Esophagus squamous epithelium (tissue), 5 donors: ENCODE data around the gene TRIM68. TPM values are rescaled to one million over a fixed set of nuclear protein-coding genes. Genes with fewer than 3 reads are reported as not detected.

Experiments used
- DNase-seq: peaks from one replicate; lab custom pipeline; 2025; lab: John Stamatoyannopoulos, UW
- H3K27ac ChIP-seq, 4 donors: fragments of 200-600 bp; sonication (generic); one replicate each; pipeline ENCODE4 v1.5.1; 2016 to 2019; ENCODE audit warnings: mild to moderate bottlenecking in 1 of 4
- H3K27me3 ChIP-seq, 4 donors: fragments of 200-600 bp; sonication (generic); 1 replicate in 3 of 4; 2 replicates in 1 of 4; pipeline versions ENCODE4 v1.5.1 to v1.6.0; 2017 to 2021; ENCODE audit warnings: antibody characterized with exemption in 1 of 4
- H3K36me3 ChIP-seq, 3 donors: fragments of 200-600 bp; sonication (generic); one replicate each; pipeline ENCODE4 v1.5.1; 2016 to 2019
- H3K4me1 ChIP-seq, 3 donors: fragments of 200-600 bp; sonication (generic); one replicate each; pipeline ENCODE4 v1.5.1; 2017 to 2019
- H3K4me3 ChIP-seq, 4 donors: fragments of 200-600 bp; sonication (generic); 1 replicate in 3 of 4; 2 replicates in 1 of 4; pipeline ENCODE4 v1.5.1; 2016 to 2019; ENCODE audit warnings: mild to moderate bottlenecking in 2 of 4, moderate library complexity in 1 of 4
- H3K9me3 ChIP-seq, 3 donors: fragments of 200-600 bp; sonication (generic); one replicate each; pipeline ENCODE4 v1.5.1; 2016 to 2019
- CTCF ChIP-seq, 6 experiments: fragments of 450-650 bp in 4 of 6; fragments of 200-600 bp in 2 of 6; sonication (generic) in 2 of 6; IDR thresholded peaks; one replicate each; pipeline ENCODE4 v1.5.1; 2016 to 2019; ENCODE audit warnings: antibody characterized with exemption in 6 of 6, mild to moderate bottlenecking in 4 of 6, moderate library complexity in 4 of 6
- POLR2A ChIP-seq, 4 donors: fragments of 450-650 bp; IDR thresholded peaks; one replicate each; pipeline ENCODE4 v1.6.1; 2017; ENCODE audit warnings: antibody characterized with exemption in 4 of 4, mild to moderate bottlenecking in 4 of 4, moderate library complexity in 3 of 4
- WGBS, 2 donors: methylation state at CpG; one replicate each; pipeline ENCODE4 v1.1.5; 2018; 5-methylcytosine and 5-hydroxymethylcytosine counted together
- intact Hi-C: fragments of 100-400 bp; cut with DNase I; formaldehyde crosslinking; loops from one replicate; pipeline ENCODE4 v1.15.0; 2022
- total RNA-seq, 4 donors: library from RNA; depleted of rRNA; stranded (reverse); fragments of >200 nt; gene quantifications; one replicate each; pipeline ENCODE4 v1.1.0, GENCODE V29; 2016
- donor health status: DM: yes; HTN: yes; CAD: no.

Gene TRIM68
- total RNA-seq, 4 donors from 2014 or later = 6.2 to 12.1 (median 10.0) TPM

GRCh38 chr11:4639931-4640330 lies 31.9 kb upstream of the TRIM68 start:
- H3K27ac ChIP-seq = no peak overlapping the region
- no peaks in the 10 kb centered on the region for H3K9me3 ChIP-seq
- 92 to 94% methylated on average over 5 to 6 of the region's 6 CpGs for WGBS, 2 donors
- no peaks in the 10 kb centered on the region for H3K36me3 ChIP-seq
- H3K27me3 ChIP-seq = peaks cover 0 to 12% (median 0%) of the 10 kb centered on the region in 4 donors
- peaks cover 0 to 6% (median 4%) of the 10 kb centered on the region in 3 donors for H3K4me1 ChIP-seq
- no peak for TF ChIP-seq POLR2A (IDR thresholded peaks at IDR 0.05)
- no peak for TF ChIP-seq CTCF (IDR thresholded peaks at IDR 0.05)
- DNase-seq = no peak
- no peak overlapping the region for H3K4me3 ChIP-seq
- intact Hi-C loops = loop anchor here (10.0 kb wide), 1 partner anchor 455 kb away; no protein-coding TSS in a partner anchor

- no peak overlapping the region for H3K27ac ChIP-seq
- intact Hi-C loops = loop anchor here (10.0 kb wide), 1 partner anchor 453 kb away; no protein-coding TSS in a partner anchor
- H3K4me1 ChIP-seq = peaks cover 0 to 6% (median 4%) of the 10 kb centered on the region in 3 donors
- TF ChIP-seq CTCF (IDR thresholded peaks at IDR 0.05) (no peak), POLR2A (IDR thresholded peaks at IDR 0.05) (no peak)
- no peak for DNase-seq
- H3K4me3 ChIP-seq = no peak overlapping the region
- WGBS, 2 donors = 77 to 85% methylated on average over 2 to 3 of the region's 3 CpGs
- no peaks in the 10 kb centered on the region for H3K9me3 ChIP-seq
- H3K36me3 ChIP-seq = no peaks in the 10 kb centered on the region
- peaks cover 0 to 12% (median 0%) of the 10 kb centered on the region in 4 donors for H3K27me3 ChIP-seq
Measured at GRCh38 chr11:4637662-4638047, 29.6 kb upstream of the TRIM68 start.

GRCh38 chr11:4636962-4637661 lies 29.1 kb upstream of the TRIM68 start, which contains the start of gene OR51D1:
Gene OR51D1 (plus strand): TSS chr11:4637477. CDS start chr11:4639791, 2,314 bp downstream.
- Histone ChIP-seq H3K27ac (no peak within 1 kb of the TSS), H3K36me3 (no peaks in the 10 kb centered on the region), H3K9me3 (no peaks in the 10 kb centered on the region), H3K4me1 (peaks cover 0 to 6% (median 4%) of the 10 kb centered on the region in 3 donors), H3K27me3 (peaks cover 0 to 12% (median 0%) of the 10 kb centered on the region in 4 donors), H3K4me3 (peak within 1 kb of the TSS in 1 of 4 donors; percentile 45)
- WGBS, 2 donors = 13 to 17% methylated on average over 12 to 13 of the region's 21 CpGs
- TF ChIP-seq CTCF (IDR thresholded peaks at IDR 0.05) = peak; percentile 41 to 86 (median 70)
- TF ChIP-seq POLR2A (IDR thresholded peaks at IDR 0.05) = no peak
- intact Hi-C loops = loop anchor here (10.0 kb wide), 1 partner anchor 452 kb away; no protein-coding TSS in a partner anchor
- DNase-seq = no peak

- Histone ChIP-seq H3K27ac (no peak overlapping the region), H3K27me3 (peaks cover 0 to 12% (median 0%) of the 10 kb centered on the region in 4 donors)
- intact Hi-C loops = loop anchor here (10.0 kb wide), 1 partner anchor 451 kb away; no protein-coding TSS in a partner anchor
Measured at GRCh38 chr11:4636136-4636535, 28.1 kb upstream of the TRIM68 start.

More at GRCh38 chr11:4636136-4636535, 28.1 kb upstream of the TRIM68 start:
- Histone ChIP-seq H3K36me3 (no peaks in the 10 kb centered on the region), H3K4me3 (no peak overlapping the region), H3K4me1 (peaks cover 0 to 6% (median 4%) of the 10 kb centered on the region in 3 donors), H3K9me3 (no peaks in the 10 kb centered on the region)
- TF ChIP-seq POLR2A (IDR thresholded peaks at IDR 0.05) (no peak), CTCF (IDR thresholded peaks at IDR 0.05) (no peak)
- DNase-seq = no peak
- WGBS, 2 donors = 69 to 70% methylated on average over 2 of the region's 2 CpGs
